GM18526 (cell line): Measurements from ENCODE around the gene PPARD.

Source experiments
- POLR2A ChIP-seq: IDR thresholded peaks from 3 replicates; pipeline ENCODE4 v1.6.1; 2011; ENCODE audit not compliant: insufficient read length; ENCODE audit errors: extremely low read depth

PPARD gene

GRCh38 chr6:35474942-35475570, 132.7 kb downstream of the PPARD start:
- no peak for TF ChIP-seq POLR2A

DNA sequence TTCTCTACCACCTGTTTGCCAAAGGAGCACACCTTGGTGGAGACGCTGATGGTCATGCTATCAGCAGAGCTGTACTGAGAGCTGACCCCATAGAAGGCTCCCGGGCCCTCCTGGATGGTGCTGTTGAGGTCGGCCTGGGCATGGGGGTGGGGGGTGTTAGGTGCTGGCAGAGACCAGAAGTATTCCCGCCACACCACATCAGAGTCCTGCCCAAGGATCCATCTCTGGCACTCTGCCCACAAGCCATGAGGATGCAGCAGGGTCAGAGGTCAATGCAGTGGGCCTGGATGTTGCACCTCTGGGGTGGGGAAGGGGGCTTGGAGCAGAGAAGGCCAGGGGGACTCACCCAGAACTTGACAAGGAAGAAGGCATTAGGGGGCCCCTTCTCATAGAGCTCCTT, 133.2 kb downstream of the PPARD start:
- TF ChIP-seq POLR2A, result no peak

GRCh38 chr6:35476004-35476403, 133.6 kb downstream of the PPARD start:
- no peak for TF ChIP-seq POLR2A

GRCh38 chr6:35477028-35477427, 134.7 kb downstream of the PPARD start:
- no peak for TF ChIP-seq POLR2A
